SKM-1 treated with dmso at 0.1 percent for 144 hours (cell line): ENCODE data around the gene SATB2.

Experiments used
- DNase-seq: peaks from one replicate; lab custom pipeline; 2025; ENCODE audit not compliant: unreplicated experiment; lab: John Stamatoyannopoulos, UW

Gene SATB2

DNA sequence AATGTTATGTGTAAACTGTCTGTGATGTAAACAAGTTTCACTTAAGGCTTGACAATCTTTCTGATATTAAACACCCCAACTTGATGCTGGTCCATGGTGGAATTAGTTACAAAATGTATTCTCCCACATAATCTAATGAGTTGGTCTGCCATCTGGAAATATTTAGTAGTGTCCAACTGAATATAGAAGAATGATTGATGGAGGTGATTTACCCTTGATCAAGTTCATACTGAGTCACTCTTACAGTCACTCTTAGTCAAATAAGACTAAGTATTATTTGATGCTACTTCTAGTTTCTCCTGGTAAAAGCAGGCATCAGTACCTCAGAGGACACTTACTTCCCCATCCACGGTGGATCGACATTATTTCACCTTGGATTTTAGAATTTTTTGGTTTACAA is 198.1 kb downstream of the SATB2 start:
- DNase-seq: no peak

GRCh38 chr2:199258291-199258690 is 199.4 kb downstream of the SATB2 start:
- DNase-seq: no peak

DNA sequence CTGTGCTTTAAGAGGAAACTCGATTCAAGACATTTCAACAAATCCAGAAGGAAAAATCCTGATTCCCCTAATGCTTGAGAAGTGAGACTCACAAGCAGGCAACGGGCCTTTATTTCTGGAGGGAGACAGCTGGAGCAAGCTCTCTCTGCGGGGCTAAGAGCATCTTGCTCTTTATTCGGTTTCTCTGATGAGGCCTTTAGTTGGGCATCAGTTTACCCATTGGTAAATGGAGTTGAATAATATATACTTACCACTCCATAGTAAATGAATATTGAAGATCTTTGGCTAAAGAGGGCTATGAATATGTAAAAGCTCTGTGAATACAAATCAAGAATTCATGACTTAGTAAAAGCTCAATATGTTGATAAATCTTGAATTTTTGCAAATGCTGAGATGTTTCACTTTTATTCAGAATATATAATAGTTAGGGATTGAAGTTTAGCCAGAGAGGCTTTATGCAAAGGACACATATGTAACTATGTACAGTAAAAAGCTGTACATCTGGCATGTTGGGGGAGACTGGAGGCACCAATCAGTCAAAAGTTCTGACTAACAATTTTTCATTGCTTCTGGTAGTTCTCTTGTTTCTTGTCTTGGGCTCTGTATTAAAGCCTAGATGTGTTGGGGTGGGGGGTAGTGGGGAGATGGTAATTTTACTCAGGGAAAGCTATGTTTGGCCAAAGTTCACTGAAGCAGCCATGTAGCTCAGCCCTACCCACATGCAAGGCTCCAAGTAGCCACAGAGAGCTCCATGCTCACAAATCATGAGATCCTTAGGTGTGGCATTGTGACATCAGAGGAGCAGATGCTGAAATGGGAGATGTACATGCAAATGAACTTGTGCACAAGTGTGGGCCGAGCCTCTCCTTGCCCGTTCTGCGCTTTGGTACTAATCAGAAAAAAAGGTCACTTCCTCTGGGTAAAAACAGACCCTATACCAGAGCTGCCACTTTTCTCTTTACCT is 200.2 kb downstream of the SATB2 start:
- DNase-seq: no peak

GRCh38 chr2:199230091-199230490 is 227.6 kb downstream of the SATB2 start:
- no peak for DNase-seq

DNA sequence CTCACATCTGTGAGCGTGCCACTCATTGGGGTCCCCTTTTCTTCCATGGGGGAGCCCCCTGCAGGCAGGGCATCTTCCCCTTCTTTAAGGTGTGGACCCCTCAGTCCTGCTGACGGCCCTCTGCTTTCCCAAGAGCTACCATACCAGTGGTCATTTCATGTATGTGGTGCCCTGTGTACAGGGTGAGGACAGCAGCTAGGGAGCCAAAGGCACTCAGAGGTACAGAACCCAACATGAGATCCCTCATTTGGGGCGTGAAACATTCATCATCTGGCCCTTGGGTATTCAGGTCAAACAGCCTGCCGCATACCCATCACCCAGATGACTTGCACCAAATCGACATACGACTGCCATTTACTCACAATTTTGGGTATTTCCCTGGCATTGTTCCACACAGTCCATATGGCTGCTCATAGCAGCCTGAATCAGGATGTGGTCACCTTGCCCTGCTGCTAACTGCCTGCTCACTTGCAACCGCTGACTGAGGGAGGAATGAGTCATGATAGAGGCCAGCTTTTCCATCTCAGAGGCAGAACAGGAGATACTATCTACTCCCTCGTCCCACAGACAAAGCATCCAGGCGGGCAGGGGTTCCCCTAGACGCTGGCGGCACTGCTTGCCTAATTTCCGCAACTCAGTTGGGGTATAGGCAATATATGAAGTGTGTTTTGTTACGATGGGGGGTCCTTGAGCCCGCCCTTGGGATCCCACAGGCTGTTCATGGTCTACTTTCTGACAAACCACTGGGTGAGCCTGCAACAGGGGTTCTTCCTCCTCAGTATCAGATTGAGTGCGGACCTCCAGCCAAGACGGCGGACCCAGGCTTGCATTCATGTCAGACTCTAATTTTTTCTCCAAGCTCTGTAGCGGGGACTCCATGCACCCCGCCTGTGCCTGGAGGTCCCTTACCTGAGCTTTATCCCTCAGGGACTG is 228.6 kb downstream of the SATB2 start:
- DNase-seq: peak; percentile 83

- DNase-seq: no peak
Measured at GRCh38 chr2:199223791-199224190, 233.9 kb downstream of the SATB2 start.

GRCh38 chr2:199220920-199221319 is 236.8 kb downstream of the SATB2 start:
- no peak for DNase-seq

DNA sequence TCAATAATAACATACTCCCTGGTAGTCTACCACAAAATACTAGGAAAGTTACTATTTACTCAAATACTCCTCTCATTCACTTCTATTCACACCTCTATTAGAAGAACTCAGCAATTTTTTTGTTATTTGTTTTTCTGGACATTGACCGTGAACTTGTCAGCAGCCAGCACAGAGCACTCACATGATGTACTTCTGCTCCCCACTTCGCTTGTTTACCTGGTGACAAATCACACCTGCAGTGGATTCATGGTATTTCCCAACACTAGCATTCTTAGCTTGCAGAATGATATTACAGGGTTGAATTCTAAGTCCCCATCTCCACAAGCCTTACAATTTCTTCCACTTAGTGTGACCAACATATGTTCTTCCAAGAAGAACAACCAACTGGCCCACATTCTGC is 238.2 kb downstream of the SATB2 start:
- DNase-seq: no peak
